ENCODE results near the gene RAD51B.

DNA sequence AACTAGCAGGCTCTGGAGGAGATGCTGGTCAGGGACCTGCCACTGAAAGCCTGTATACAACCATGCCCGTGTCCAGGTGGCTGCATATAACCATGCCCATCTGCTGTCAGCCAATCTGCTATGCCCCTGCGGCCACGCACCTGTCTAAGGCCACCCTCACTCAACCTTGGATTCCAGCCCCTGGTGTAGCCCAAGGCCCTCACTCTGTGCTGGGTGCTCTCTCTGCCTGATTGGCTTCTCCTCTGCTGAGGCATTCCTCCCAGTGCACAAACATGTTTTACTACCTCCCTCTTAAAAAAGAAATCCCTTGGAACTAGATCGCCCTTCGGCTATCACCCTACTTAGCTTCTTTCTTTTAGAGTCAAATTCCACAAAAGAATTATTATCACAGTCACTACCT is 927.8 kb downstream of the RAD51B start:
- TF ChIP-seq, protein P1, sequence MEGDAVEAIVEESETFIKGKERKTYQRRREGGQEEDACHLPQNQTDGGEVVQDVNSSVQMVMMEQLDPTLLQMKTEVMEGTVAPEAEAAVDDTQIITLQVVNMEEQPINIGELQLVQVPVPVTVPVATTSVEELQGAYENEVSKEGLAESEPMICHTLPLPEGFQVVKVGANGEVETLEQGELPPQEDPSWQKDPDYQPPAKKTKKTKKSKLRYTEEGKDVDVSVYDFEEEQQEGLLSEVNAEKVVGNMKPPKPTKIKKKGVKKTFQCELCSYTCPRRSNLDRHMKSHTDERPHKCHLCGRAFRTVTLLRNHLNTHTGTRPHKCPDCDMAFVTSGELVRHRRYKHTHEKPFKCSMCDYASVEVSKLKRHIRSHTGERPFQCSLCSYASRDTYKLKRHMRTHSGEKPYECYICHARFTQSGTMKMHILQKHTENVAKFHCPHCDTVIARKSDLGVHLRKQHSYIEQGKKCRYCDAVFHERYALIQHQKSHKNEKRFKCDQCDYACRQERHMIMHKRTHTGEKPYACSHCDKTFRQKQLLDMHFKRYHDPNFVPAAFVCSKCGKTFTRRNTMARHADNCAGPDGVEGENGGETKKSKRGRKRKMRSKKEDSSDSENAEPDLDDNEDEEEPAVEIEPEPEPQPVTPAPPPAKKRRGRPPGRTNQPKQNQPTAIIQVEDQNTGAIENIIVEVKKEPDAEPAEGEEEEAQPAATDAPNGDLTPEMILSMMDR (IDR thresholded peaks at IDR 0.05): no peak
- no peak for TF ChIP-seq EP300 (IDR thresholded peaks at IDR 0.05)

Measured in tibial nerve (tissue), 4 donors.